HG02623 (cell line): ENCODE data around the gene ZNF774.
A peak's percentile ranks its signal among the peaks of the same experiment; 100 is the strongest.
"Not testable (repeated sequence)": the region's sequence is repeated elsewhere in the genome, so short reads cannot be mapped to it uniquely, and the experiment has no call there.

Experiments
- ATAC-seq: cut with Tn5 transposase; IDR thresholded peaks from one replicate; pipeline ENCODE4 v1.9.1; 2021; ENCODE audit warnings: moderate library complexity; ENCODE audit not compliant: unreplicated experiment

ZNF774 gene

GRCh38 chr15:90352107-90352893 is at the start of gene ZNF774:
TSS of gene ZNF774 (plus strand) at chr15:90352284. CDS start at chr15:90354661, 2,377 bp downstream.
- peak; percentile 98 for ATAC-seq

GRCh38 chr15:90305355-90305754 is 46.7 kb upstream of the ZNF774 start:
- not testable (repeated sequence) for ATAC-seq

- no peak for ATAC-seq
Measured at GRCh38 chr15:90305932-90306331, 46.2 kb upstream of the ZNF774 start.

- no peak for ATAC-seq
Measured at GRCh38 chr15:90306560-90306959, 45.5 kb upstream of the ZNF774 start.

GRCh38 chr15:90307661-90308060 is 44.4 kb upstream of the ZNF774 start:
- ATAC-seq = no peak

GRCh38 chr15:90309020-90309419 is 43.1 kb upstream of the ZNF774 start:
- no peak for ATAC-seq

GRCh38 chr15:90315278-90315982 is 36.7 kb upstream of the ZNF774 start:
- ATAC-seq = no peak

- no peak for ATAC-seq
Measured at GRCh38 chr15:90316139-90316538, 35.9 kb upstream of the ZNF774 start.

GRCh38 chr15:90318591-90318990 is 33.5 kb upstream of the ZNF774 start:
- ATAC-seq = no peak

- ATAC-seq = no peak
Measured at GRCh38 chr15:90320062-90320884, 31.8 kb upstream of the ZNF774 start.

- no peak for ATAC-seq
Measured at GRCh38 chr15:90320885-90321278, 31.2 kb upstream of the ZNF774 start.

GRCh38 chr15:90322538-90322937 is 29.5 kb upstream of the ZNF774 start:
- no peak for ATAC-seq

- no peak for ATAC-seq
Measured at GRCh38 chr15:90325726-90326125, 26.4 kb upstream of the ZNF774 start.

GRCh38 chr15:90326441-90326840 is 25.6 kb upstream of the ZNF774 start:
- ATAC-seq = no peak

- no peak for ATAC-seq
Measured at GRCh38 chr15:90327311-90327710, 24.8 kb upstream of the ZNF774 start.

GRCh38 chr15:90334304-90334731 is 17.8 kb upstream of the ZNF774 start:
- no peak for ATAC-seq

- ATAC-seq = no peak
Measured at GRCh38 chr15:90336705-90337141, 15.4 kb upstream of the ZNF774 start.

GRCh38 chr15:90337256-90337655 is 14.8 kb upstream of the ZNF774 start:
- no peak for ATAC-seq

- no peak for ATAC-seq
Measured at GRCh38 chr15:90338532-90338931, 13.6 kb upstream of the ZNF774 start.

- ATAC-seq = no peak
Measured at GRCh38 chr15:90340345-90340744, 11.7 kb upstream of the ZNF774 start.

GRCh38 chr15:90343302-90343790 is 8.7 kb upstream of the ZNF774 start:
- no peak for ATAC-seq
